GM19324 (cell line): ENCODE data around the gene MSMB.
"Not testable (repeated sequence)": the region's sequence is repeated elsewhere in the genome, so short reads cannot be mapped to it uniquely, and the experiment has no call there.

Experiments used
- ATAC-seq: cut with Tn5 transposase; IDR thresholded peaks from one replicate; pipeline ENCODE4 v1.9.1; 2021; ENCODE audit warnings: mild to moderate bottlenecking, moderate library complexity; ENCODE audit not compliant: unreplicated experiment, low FRiP score

MSMB gene

GRCh38 chr10:46070749-46071148 lies 24.7 kb upstream of the MSMB start:
- ATAC-seq: no peak

GRCh38 chr10:46069771-46070463 lies 23.8 kb upstream of the MSMB start:
- no peak for ATAC-seq

GRCh38 chr10:46068905-46069304 lies 22.8 kb upstream of the MSMB start:
- ATAC-seq: no peak

- no peak for ATAC-seq
These were observed 22.0 kb upstream of the MSMB start for GRCh38 chr10:46068117-46068516.

- no peak for ATAC-seq
These were observed 18.3 kb upstream of the MSMB start for GRCh38 chr10:46064269-46064817.

GRCh38 chr10:46062723-46063428 lies 16.8 kb upstream of the MSMB start:
- no peak for ATAC-seq

GRCh38 chr10:46060706-46061105 lies 14.6 kb upstream of the MSMB start:
- no peak for ATAC-seq

- ATAC-seq: not testable (repeated sequence)
These were observed 11.9 kb upstream of the MSMB start for GRCh38 chr10:46057927-46058326.

- no peak for ATAC-seq
These were observed 11.0 kb upstream of the MSMB start for GRCh38 chr10:46057038-46057437.

GRCh38 chr10:46055771-46056170 lies 9.7 kb upstream of the MSMB start:
- ATAC-seq: no peak

GRCh38 chr10:46053534-46054434 lies 7.7 kb upstream of the MSMB start:
- no peak for ATAC-seq

GRCh38 chr10:46052791-46053375 lies 6.8 kb upstream of the MSMB start:
- no peak for ATAC-seq

GRCh38 chr10:46052057-46052790 lies 6.2 kb upstream of the MSMB start:
- ATAC-seq: no peak

- no peak for ATAC-seq
These were observed 5.0 kb upstream of the MSMB start for GRCh38 chr10:46050941-46051623.

GRCh38 chr10:46049497-46049831 lies 3.4 kb upstream of the MSMB start:
- not testable (repeated sequence) for ATAC-seq

GRCh38 chr10:46048152-46048551 lies 2.1 kb upstream of the MSMB start:
- no peak for ATAC-seq

- ATAC-seq: no peak
These were observed 3.5 kb downstream of the MSMB start for GRCh38 chr10:46042527-46042926.

- ATAC-seq: no peak
These were observed 6.1 kb downstream of the MSMB start for GRCh38 chr10:46040004-46040403.

GRCh38 chr10:46037107-46037825 lies 8.8 kb downstream of the MSMB start:
- ATAC-seq: no peak
